Pulmonary artery endothelial cell (primary cell): ENCODE measurements around the gene TJAP1. TPM values are rescaled to one million over a fixed set of nuclear protein-coding genes. Genes with fewer than 3 reads are reported as not detected.

Experiments used
- DNase-seq: peaks from one replicate; pipeline ENCODE4 v3.0.0-alpha.2; 2011; ENCODE audit warnings: low read depth, low spot score
- total RNA-seq: library from RNA; depleted of rRNA; stranded (reverse); fragments of >200 nt; gene quantifications from 2 replicates; pipeline ENCODE4 v1.2.3, GENCODE V29; 2014

Gene TJAP1
- total RNA-seq, 1 donor from 2014 or later: 8.9 TPM

DNA sequence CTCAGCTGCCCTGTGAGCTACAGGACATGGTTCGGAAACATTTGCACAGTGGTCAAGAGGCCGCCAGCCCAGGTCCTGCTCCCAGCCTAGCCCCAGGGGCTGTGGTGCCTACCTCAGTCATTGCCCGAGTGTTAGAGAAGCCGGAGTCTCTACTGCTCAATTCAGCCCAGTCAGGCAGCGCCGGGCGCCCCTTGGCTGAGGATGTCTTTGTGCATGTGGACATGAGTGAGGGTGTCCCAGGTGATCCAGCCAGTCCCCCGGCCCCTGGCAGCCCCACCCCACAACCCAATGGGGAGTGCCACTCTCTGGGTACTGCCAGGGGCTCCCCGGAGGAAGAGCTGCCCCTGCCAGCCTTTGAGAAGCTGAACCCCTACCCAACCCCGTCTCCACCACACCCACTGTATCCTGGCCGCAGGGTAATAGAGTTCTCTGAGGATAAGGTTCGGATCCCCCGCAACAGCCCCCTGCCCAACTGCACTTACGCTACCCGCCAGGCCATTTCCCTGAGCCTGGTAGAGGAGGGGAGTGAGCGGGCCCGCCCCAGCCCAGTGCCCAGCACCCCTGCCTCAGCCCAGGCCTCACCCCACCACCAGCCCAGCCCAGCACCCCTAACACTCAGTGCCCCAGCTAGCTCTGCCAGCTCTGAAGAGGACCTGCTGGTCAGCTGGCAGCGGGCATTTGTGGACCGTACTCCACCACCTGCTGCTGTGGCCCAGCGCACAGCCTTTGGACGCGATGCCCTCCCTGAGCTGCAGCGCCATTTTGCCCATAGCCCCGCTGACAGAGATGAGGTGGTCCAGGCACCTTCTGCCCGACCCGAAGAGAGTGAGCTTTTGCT, 27.6 kb downstream of the TJAP1 start:
- DNase-seq: no peak

DNA sequence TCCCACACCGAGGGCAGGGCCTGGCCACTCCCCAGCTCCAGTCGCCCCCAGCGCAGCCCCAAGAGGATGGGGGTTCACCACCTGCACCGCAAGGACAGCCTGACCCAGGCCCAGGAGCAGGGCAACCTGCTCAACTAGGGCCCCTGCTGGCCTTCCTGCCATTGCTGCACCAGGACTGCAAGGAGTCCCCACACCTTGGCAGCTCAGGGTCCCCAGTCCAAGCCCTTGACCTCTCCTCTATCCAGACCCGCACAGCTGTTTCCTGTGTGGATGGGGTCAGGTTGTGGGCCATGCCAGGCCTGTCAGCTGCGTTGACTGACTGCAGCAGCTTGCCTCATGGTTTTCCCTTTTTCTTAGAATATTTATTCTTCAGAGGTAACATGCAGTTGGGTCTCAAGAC, 28.3 kb downstream of the TJAP1 start:
- no peak for DNase-seq

DNA sequence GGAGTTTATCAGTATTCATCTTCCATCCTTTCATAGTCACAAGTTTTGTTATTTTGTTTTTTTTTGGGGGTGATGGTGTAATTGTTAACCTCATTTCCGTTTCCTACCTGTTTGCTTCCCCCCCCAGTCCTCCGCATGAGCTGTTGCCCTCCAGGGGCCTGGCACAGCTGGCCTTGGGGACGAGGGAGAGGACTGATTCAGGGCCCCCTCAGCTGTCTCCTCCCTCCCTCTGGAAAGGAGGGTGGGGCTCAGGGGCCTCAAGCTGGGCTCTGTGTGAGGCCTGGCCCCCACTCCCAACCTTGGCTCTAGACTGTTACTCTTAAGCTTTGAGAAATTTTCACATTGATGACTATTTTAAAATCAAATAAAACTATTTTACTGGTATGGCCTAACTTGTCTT, 28.8 kb downstream of the TJAP1 start:
- DNase-seq: no peak

DNA sequence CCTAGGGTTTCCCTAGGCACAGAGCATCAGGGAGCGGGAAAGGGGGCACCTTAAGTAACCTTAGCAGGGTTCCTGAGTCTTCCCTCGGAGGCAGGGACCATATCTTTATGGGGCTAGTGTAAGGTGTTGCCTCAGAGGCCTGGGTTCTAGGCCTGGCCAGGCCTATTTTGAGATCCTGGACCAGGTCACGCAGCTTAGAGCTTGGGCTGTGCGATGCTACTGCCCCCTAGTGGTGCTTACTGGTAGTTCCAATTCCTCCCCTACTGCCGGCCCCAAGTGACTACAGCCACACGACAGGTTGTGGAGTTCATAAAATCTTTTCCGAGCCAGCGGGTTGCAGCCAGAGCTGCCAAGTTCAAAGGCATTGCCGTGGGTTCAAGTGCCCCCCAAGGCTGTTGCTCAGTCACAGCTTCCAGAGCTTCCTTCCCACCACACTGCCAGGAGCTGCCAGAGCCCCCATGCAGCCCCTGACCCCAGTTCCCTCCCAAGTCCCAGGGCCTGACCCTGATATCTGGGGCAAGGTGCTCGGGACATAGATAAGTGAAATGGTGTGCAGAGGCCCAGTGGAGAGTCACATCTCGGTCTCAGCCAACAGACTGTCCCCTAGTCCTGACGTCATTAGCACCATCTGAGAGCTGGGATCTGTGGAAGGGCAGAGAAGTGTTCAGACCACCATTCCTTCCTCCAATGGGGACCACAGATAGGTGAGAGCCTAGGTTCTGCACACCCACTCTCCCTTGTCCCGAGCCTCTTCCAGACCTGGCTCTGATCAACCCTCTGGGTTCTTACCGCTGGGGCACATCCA, 29.5 kb downstream of the TJAP1 start:
- DNase-seq: no peak

DNA sequence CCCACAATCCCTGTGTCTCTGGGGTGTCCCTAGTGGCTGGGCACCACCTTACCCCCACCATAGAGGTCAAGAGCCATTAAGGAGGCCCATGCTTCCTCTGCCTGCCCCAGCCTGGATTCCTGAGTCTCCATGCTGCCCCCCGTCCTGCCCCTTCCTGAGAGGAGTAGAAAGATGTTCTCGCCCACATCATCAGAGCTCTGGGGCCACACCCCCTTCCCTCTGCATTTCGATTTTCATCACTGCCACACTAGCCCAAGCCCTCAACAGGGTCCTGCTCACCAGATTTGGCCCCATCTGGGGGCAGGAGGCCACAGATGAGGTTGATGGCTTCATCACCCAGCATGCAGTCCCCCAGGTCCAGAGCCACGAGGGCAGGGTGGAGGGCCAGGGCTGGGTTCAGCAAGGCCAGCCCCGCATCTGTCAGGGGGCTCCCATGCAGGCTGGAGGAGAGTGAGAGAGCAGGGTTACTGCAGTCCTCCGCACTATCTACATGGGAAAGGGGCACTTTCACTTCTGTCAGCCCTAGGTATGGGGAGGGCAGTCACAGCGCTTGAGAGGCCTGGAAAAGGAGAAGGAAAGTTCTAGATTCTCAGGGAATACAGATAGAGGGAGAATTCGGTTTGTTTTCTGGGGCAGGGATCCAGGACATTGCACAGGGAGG, 31.2 kb downstream of the TJAP1 start:
- no peak for DNase-seq

DNA sequence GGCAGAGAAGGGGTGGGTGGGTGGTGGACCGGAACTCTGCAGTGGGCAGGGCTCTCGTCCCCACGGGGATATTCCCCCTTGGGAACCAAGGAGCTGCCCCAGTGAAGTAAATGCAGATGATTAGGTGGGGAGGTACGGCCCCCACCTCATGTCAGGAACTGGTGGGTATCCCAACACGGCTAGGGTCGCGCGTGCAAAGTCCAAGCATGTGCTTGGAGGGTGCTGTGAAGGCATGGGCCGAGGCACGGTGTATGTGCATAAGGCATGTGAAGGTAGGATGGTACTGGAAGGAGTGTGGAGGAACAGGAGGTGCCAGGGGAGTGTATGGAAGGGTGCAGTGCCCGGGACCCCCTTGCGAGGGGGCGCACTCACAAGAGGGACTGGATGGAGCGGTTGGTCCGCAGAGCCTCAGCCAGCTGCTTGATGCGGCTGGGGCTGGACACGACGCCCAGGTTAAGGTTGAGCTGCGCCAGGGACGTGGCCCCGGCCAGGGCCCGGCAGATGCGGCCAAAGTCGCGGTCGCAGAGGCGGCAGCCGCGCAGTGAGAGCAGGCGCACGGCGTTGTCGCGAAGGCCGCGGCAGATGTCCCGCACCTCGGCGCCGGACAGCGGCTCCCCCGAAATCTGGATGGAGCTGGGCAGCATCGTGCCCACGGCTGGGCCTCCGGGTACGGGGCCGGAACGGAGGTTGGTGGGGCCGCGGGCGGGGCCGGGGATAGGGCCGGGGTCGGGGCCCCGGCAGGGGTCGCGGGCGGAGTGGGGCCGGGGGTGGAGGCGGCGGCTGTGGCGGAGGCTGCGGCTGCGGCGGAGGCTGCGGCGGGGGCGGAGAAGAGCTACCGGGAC, 32.0 kb downstream of the TJAP1 start:
- DNase-seq: no peak

DNA sequence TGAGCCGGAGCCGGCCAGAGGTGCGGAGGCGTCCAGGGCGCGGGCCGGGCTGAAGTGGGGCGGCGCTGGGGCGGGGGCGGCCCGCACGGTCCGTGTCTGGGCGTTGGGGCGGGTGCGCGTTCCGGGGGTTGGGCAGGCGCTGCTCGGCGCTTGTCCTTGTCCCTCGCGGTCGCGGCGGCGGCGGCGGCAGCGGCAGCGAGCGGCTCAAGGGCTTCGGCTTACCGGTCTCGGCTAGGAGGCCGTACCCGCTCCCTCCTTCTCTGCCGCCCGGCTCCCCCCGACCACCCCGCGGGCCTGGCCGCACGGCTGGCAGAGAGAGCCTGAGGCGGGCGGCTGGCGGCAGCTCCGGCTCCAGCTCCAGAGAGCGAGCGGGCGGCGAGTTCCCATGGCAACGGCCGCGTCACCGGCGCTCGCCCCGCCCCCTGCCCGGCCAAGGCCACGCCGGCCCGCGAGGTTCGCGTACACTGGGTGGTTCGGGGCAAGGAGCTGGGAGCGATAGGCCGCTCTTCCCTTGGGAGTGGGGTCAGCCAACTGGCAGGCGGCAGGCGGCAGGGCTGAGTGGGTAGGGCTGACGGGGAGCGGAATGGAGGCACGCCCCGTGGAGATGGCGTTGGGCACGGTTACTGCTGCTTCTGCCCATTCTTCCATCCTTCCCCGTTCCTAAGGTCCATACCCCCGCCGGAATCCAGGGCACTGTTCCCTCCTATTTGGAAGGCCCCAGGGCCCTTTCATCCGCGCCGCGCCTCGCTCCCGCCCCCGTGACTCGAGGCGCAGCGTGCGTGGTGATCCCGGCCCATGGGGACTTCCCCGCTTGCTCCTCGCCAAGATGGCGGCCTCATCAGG, 32.8 kb downstream of the TJAP1 start, which contains the start of gene LRRC73:
TSS of gene LRRC73 (minus strand) at position 363 of the 843 bp plus-strand sequence. CDS start 561 bp downstream, outside the sequence.
- no peak for DNase-seq

DNA sequence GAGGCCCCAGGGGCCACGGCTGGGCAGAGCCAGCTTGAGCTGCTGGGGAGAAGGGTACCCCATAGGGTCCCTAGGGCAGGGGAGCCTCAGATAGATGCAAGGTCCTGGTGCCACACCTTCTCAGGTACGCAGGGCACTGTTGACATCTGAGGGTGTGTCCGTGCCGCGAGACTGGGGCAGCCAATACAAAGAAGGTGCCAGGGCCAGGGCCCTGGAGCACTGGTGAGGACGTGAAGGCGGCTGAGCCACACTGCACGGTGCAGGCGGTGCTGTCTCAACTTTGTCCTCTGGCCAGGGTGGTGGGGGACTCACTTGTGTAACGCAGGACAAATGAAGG, 33.4 kb downstream of the TJAP1 start:
- DNase-seq: no peak

DNA sequence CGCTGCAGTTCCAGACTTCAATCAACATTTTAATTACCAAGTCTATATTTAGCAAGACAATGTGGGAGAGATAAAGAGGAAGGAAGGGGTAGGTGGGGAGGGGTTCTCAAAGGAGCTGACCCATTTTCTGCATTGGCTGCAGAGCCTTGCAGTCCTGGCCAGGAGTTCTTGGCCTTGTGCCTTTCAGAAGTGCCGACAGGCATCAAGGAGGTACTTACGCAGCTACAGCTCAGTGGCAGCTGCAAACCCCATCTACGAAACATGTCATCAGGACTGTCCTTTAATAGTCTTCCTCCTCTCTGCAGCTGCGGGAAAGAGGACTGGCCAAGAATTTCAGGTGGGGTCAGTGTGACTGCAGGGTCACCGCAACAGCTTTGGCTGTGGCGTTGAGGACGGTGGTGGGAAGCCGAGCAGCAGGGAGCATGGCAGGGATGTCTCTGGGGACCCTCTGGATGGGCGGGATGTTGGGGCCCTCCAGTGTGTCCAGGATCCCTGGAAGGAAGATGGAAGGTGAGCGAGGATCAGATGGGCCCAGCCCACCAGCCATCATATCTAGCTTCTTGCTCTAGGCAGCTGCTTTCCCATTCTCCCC, 34.5 kb downstream of the TJAP1 start:
- no peak for DNase-seq

DNA sequence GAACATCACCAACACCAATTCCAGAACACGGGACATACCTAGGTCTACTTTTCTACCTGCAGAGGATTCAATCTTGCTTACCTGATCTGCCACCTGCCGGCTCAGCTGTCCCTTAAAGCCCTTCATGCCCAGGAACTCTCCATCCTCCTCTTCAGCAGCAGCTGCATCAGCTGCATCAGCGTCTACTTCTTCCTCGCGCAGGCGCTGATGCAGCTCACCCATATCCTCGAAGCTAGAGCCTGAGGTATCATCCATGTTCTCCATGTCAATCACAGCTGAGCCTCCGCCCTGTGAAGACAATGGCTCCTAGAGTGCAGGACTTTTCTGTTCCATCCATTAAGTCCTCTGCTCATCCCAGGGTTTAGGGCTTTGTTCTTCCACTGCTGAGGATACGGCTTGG, 38.4 kb downstream of the TJAP1 start:
- DNase-seq: no peak

DNA sequence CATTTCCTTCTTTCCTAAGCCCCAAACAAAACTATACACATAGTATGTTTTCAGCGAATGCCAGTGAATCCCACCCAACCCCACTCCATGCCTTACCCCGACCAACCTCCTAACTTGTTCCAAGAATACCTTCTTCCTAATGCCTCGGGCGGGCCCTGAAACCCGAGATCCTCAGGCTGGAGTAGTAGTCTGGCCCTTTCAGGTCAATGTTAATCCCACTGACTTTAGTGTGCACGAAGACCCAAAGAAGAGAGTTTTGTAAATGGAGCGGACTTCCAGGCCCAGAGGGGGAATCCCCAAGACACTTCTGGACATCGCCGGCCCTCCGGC, 39.0 kb downstream of the TJAP1 start:
- no peak for DNase-seq

DNA sequence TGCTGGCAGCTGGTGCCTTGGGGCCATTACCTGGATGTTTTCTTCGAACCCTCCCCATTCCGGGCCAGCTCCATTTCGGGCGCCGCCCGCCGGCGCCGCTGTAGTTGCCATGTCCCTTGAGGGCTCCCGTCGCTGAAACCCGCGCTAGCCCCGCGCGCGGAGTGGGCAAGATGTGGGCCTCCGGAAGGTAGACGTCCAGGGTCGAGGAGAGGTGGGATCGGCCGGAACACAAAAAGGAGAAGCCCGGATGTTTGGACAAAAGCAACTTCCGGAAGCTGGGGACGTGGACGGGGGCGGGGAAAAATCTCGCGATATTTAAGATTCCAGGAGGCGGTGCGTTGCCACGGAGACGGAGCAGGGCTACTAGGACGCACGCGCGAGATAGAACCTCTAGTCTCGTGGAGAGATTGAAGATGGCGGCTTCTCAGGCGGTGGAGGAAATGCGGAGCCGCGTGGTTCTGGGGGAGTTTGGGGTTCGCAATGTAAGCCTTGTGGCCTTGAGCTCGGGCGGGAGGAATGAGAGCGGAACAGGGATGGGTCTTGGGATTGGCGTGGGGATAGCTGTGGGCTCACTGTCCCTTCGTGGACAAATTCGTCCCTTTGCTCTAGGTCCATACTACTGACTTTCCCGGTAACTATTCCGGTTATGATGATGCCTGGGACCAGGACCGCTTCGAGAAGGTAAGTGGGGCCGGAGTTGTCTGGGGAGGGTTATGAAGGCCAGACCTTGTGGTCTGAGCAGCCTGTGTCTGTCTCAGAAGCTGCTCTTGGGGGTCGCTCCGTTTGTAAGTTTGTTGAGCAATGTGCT, 39.5 kb downstream of the TJAP1 start, which contains the start of the genes POLR1C and YIPF3:
TSS of gene POLR1C (plus strand) at position 393 of the 808 bp plus-strand sequence. CDS start at position 414, 21 bp downstream.
TSS of gene YIPF3 (minus strand) at position 230 of the 808 bp plus-strand sequence. CDS start at position 111, 119 bp downstream.
- peak; percentile 90 for DNase-seq

DNA sequence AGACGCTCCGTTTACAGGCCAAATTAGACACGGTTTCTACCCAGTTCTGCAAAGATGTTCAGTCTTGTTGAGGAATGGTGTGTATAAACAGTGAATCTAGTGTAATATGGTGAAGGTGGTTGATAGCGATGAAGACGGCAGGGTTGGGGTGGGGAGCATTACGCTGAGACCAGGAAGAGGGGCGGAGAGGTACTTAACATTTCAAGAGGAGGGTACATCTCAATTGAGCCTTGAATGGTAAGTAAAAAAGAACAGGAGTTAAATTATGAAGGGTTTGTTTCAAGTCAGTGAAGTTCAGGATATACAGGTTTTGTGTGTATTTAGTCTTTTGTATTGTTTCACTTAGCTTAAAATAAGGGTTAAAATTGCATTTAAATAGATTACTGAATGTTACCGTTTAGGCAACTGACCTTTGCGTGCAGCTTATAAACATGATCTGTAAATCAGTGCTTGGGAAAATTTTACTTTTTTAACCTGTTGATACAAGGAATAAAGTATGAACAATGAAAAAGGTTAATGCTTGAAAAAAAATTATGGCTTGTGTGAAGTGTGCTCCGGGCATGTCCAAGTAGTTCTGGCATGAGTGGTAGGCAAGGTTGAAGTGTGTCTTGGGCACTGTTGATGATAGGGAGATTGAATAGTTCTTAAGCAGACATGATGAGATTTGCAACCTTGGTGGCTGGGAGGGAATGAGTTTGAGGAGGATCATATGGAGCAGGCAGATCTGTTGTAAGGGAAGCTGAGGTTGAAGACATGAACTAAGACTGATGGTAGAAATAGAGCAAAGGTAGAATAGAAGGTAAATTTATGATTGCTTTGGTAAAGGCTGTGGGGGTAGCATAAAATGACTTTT, 40.4 kb downstream of the TJAP1 start:
- DNase-seq: no peak

DNA sequence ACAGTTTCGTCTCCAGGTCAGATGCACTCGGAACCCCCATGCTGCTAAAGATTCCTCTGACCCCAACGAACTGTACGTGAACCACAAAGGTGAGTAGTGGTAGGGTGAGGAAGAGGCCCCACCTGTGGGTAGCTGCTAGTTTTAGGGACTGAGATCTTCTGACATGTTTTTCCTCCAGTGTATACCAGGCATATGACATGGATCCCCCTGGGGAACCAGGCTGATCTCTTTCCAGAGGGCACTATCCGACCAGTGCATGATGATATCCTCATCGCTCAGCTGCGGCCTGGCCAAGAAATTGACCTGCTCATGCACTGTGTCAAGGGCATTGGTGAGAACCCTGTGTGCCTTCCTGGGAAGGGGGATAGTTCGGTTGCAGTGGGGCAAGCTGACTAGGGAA, 42.7 kb downstream of the TJAP1 start:
- no peak for DNase-seq

DNA sequence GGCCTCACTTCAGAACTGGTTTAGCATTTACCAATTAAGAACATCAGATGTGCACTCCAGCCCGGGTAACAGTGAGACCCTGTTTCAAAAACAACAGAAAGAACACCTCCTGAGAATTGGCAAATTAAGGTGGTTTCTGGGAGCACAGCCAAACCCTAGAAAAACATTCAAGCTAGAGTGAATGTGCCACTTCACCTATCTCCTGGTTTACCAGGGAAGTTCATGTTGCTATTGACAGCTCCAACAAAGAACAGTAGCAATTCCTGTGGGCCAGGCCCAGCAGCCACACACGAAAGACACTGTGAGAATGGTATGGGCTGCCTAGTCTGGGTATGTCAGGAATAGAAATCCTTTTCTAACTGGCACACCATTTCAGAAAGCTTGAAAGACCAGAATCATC, 44.5 kb downstream of the TJAP1 start:
- no peak for DNase-seq

DNA sequence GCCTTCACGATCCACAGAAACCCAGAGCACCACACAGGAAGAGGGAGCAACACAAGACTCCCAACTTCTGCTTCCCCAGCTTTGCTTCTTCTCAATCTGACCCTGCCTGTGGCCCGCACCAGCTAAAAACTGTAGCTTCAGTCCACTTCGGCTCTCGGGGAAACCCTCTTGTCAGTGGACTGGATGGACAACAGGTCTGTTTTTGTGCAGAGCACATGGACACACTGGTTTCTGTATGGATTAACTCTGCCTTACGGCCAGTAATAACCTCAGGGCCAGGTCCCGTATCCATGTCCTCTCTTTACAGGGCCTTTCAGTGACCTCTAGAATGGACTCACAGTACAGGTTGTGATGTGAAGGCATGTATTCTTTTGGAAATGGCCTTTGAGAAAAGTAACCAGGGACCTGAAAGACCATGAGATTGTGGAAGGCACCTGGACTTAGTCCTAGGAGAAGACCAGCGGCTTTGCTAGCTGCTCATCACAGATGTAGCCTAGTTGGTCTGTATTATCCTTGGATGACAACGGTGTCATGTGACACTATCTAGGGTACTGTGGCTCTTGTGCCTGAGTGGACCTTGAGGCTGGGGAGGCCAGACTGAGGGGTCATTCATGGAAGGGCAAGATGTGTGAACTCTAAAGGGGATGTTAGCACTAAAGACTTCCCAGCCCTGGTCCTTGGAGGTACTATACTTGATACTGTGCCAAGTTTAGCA, 45.3 kb downstream of the TJAP1 start:
- DNase-seq: no peak

DNA sequence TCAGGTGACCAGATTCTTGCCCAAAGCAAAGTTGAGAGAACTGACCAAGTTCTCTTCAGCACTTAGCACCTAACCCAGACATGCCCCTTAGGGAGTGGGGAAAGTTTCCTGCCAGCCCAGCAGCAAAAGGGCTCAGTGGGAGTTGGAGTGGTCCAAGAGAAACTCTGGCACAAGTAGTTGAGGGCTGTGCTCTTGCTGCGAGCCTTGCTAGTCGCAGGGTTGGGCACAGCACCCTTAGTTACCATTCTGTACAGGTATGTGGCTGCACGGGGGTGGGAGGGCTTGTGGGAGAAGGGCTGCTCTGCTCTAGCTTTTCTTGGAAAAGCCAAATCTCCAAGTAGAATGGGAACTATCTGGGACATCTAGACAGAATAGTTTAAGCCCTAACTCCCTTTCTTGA, 45.9 kb downstream of the TJAP1 start:
- no peak for DNase-seq
